Measurements from ENCODE around the gene SLC2A11. TPM values are rescaled to one million over a fixed set of nuclear protein-coding genes. Genes with fewer than 3 reads are reported as not detected.

Gene SLC2A11
- total and polyA plus RNA-seq, 4 donors = 17.4 to 44.3 (median 22.4) TPM

- Histone ChIP-seq H3K9me3 (ENCODE audit: control insufficient read depth, insufficient read depth, low read length) (no peaks in the 10 kb centered on the region), H3K4me3 (ENCODE audit: low read depth, low read length) (no peak overlapping the region), H3K4me1 (ENCODE audit: control insufficient read depth, insufficient read depth, low read length) (peaks cover 5% of the 10 kb centered on the region), H3K27me3 (ENCODE audit: control insufficient read depth, insufficient read depth, low read length) (no peaks in the 10 kb centered on the region), H3K27ac (ENCODE audit: low read depth, low read length) (no peak overlapping the region), H3K36me3 (ENCODE audit: control insufficient read depth, insufficient read depth, low read length) (peaks cover 99% of the 10 kb centered on the region)
- 83% methylated on average over 10 of the region's 14 CpGs for WGBS (ENCODE audit: insufficient coverage)
- no peak for DNase-seq (ENCODE audit: low read depth in 4 of 6, low spot score in 6 of 6)
These were observed 34.3 kb upstream of the SLC2A11 start for GRCh38 chr22:23823331-23823791.

GRCh38 chr22:23824476-23825245 is 33.0 kb upstream of the SLC2A11 start:
- no peak for DNase-seq (ENCODE audit: low read depth in 4 of 6, low spot score in 6 of 6)
- no peaks in the 10 kb centered on the region for H3K9me3 ChIP-seq (ENCODE audit: control insufficient read depth, insufficient read depth, low read length)
- peaks cover 100% of the 10 kb centered on the region for H3K36me3 ChIP-seq (ENCODE audit: control insufficient read depth, insufficient read depth, low read length)
- no peak overlapping the region for H3K4me3 ChIP-seq (ENCODE audit: low read depth, low read length)
- WGBS (ENCODE audit: insufficient coverage) = 90% methylated on average over 13 of the region's 13 CpGs
- peaks cover 5% of the 10 kb centered on the region for H3K4me1 ChIP-seq (ENCODE audit: control insufficient read depth, insufficient read depth, low read length)
- H3K27me3 ChIP-seq (ENCODE audit: control insufficient read depth, insufficient read depth, low read length) = no peaks in the 10 kb centered on the region
- no peak overlapping the region for H3K27ac ChIP-seq (ENCODE audit: low read depth, low read length)

- H3K27me3 ChIP-seq (ENCODE audit: control insufficient read depth, insufficient read depth, low read length) = no peaks in the 10 kb centered on the region
- no peak overlapping the region for H3K27ac ChIP-seq (ENCODE audit: low read depth, low read length)
- H3K36me3 ChIP-seq (ENCODE audit: control insufficient read depth, insufficient read depth, low read length) = peaks cover 94% of the 10 kb centered on the region
- no peak for DNase-seq (ENCODE audit: low read depth in 4 of 6, low spot score in 6 of 6)
- H3K9me3 ChIP-seq (ENCODE audit: control insufficient read depth, insufficient read depth, low read length) = no peaks in the 10 kb centered on the region
- WGBS (ENCODE audit: insufficient coverage) = 93% methylated on average over 11 of the region's 12 CpGs
- peaks cover 5% of the 10 kb centered on the region for H3K4me1 ChIP-seq (ENCODE audit: control insufficient read depth, insufficient read depth, low read length)
- no peak overlapping the region for H3K4me3 ChIP-seq (ENCODE audit: low read depth, low read length)
These were observed 32.3 kb upstream of the SLC2A11 start for GRCh38 chr22:23825246-23825905.

- peak in 1 of 6 donors; percentile 39 for DNase-seq (ENCODE audit: low read depth in 4 of 6, low spot score in 6 of 6)
- Histone ChIP-seq H3K27me3 (ENCODE audit: control insufficient read depth, insufficient read depth, low read length) (no peaks in the 10 kb centered on the region), H3K36me3 (ENCODE audit: control insufficient read depth, insufficient read depth, low read length) (peaks cover 87% of the 10 kb centered on the region), H3K4me3 (ENCODE audit: low read depth, low read length) (no peak overlapping the region), H3K9me3 (ENCODE audit: control insufficient read depth, insufficient read depth, low read length) (no peaks in the 10 kb centered on the region), H3K4me1 (ENCODE audit: control insufficient read depth, insufficient read depth, low read length) (peaks cover 5% of the 10 kb centered on the region), H3K27ac (ENCODE audit: low read depth, low read length) (no peak overlapping the region)
- 73% methylated on average over 14 of the region's 15 CpGs for WGBS (ENCODE audit: insufficient coverage)
These were observed 30.9 kb upstream of the SLC2A11 start for GRCh38 chr22:23826510-23827350.

DNA sequence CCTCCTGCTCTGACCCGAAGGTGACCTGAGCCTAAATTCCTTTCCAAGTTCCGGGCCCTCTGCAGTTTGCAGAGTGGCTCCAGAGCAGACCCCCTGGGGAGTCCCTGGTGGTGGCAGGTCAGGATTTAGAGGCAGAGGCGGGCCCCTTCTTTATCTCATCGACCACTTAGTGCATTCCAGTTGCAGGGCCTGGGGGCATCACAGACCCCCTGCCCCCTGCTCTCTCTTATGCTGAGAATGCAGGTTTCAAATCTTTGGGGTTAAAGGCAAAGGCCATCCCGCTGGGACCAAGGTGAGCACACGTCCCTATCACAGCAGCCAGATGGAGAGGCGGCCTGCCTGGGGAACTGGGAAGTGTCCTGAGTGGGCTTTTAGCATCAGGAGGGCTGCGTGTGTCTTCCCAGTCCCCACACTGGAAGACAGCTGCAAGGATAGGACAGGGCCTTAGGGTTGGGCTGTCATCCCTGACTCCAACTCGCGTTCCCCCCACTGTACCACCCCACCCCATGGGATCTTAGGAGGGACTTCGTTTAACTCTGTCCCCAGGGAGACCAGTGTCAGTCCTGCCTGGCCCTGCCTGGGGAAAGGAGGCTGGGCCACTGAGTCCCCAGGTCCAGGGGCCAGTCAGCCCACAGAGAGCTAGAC is 30.2 kb upstream of the SLC2A11 start:
- H3K4me1 ChIP-seq (ENCODE audit: control insufficient read depth, insufficient read depth, low read length) = peaks cover 2% of the 10 kb centered on the region
- DNase-seq (ENCODE audit: low read depth in 4 of 6, low spot score in 6 of 6) = no peak
- WGBS (ENCODE audit: insufficient coverage) = 84% methylated on average over 9 of the region's 11 CpGs
- no peak overlapping the region for H3K4me3 ChIP-seq (ENCODE audit: low read depth, low read length)
- H3K27ac ChIP-seq (ENCODE audit: low read depth, low read length) = no peak overlapping the region
- peaks cover 87% of the 10 kb centered on the region for H3K36me3 ChIP-seq (ENCODE audit: control insufficient read depth, insufficient read depth, low read length)
- H3K9me3 ChIP-seq (ENCODE audit: control insufficient read depth, insufficient read depth, low read length) = no peaks in the 10 kb centered on the region
- H3K27me3 ChIP-seq (ENCODE audit: control insufficient read depth, insufficient read depth, low read length) = no peaks in the 10 kb centered on the region

GRCh38 chr22:23828800-23829680 is 28.6 kb upstream of the SLC2A11 start:
- H3K9me3 ChIP-seq (ENCODE audit: control insufficient read depth, insufficient read depth, low read length) = no peaks in the 10 kb centered on the region
- no peak overlapping the region for H3K27ac ChIP-seq (ENCODE audit: low read depth, low read length)
- H3K36me3 ChIP-seq (ENCODE audit: control insufficient read depth, insufficient read depth, low read length) = peaks cover 87% of the 10 kb centered on the region
- no peaks in the 10 kb centered on the region for H3K27me3 ChIP-seq (ENCODE audit: control insufficient read depth, insufficient read depth, low read length)
- H3K4me1 ChIP-seq (ENCODE audit: control insufficient read depth, insufficient read depth, low read length) = peaks cover 13% of the 10 kb centered on the region
- no peak overlapping the region for H3K4me3 ChIP-seq (ENCODE audit: low read depth, low read length)
- no peak for DNase-seq (ENCODE audit: low read depth in 4 of 6, low spot score in 6 of 6)
- WGBS (ENCODE audit: insufficient coverage) = 90% methylated on average over 8 of the region's 10 CpGs

- WGBS (ENCODE audit: insufficient coverage) = 45% methylated on average over 4 of the region's 7 CpGs
- no peak overlapping the region for H3K27ac ChIP-seq (ENCODE audit: low read depth, low read length)
These were observed 27.8 kb upstream of the SLC2A11 start for GRCh38 chr22:23829845-23830372.

DNA sequence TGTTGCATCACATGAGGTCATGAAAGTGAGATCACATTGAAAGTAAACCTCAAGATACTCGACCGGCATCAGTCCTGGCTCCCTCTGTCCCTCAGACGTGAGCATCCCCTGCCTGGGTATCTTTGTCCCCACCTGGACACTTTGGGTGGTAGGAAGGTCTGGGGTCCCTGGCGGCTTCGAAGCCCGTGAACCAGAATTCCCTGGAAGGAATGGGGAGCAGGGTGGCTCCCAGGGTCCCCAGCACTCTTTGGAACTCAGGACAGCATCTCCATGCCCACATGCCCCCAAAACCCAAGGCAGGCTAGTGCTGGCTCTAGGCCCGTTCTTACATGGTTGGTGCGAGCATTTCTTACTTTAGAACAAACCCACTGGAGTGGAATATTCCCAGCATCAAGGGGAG is 26.4 kb upstream of the SLC2A11 start:
- no peak overlapping the region for H3K27ac ChIP-seq (ENCODE audit: low read depth, low read length)
- no peaks in the 10 kb centered on the region for H3K9me3 ChIP-seq (ENCODE audit: control insufficient read depth, insufficient read depth, low read length)
- H3K4me1 ChIP-seq (ENCODE audit: control insufficient read depth, insufficient read depth, low read length) = peaks cover 27% of the 10 kb centered on the region
- no peaks in the 10 kb centered on the region for H3K27me3 ChIP-seq (ENCODE audit: control insufficient read depth, insufficient read depth, low read length)
- no peak overlapping the region for H3K4me3 ChIP-seq (ENCODE audit: low read depth, low read length)
- H3K36me3 ChIP-seq (ENCODE audit: control insufficient read depth, insufficient read depth, low read length) = peaks cover 87% of the 10 kb centered on the region
- 100% methylated on average over 3 of the region's 8 CpGs for WGBS (ENCODE audit: insufficient coverage)
- DNase-seq (ENCODE audit: low read depth in 4 of 6, low spot score in 6 of 6) = no peak

More at GRCh38 chr22:23829845-23830372, 27.8 kb upstream of the SLC2A11 start:
- H3K4me3 ChIP-seq (ENCODE audit: low read depth, low read length) = no peak overlapping the region
- H3K9me3 ChIP-seq (ENCODE audit: control insufficient read depth, insufficient read depth, low read length) = no peaks in the 10 kb centered on the region
- no peaks in the 10 kb centered on the region for H3K27me3 ChIP-seq (ENCODE audit: control insufficient read depth, insufficient read depth, low read length)
- H3K4me1 ChIP-seq (ENCODE audit: control insufficient read depth, insufficient read depth, low read length) = peaks cover 20% of the 10 kb centered on the region
- peaks cover 87% of the 10 kb centered on the region for H3K36me3 ChIP-seq (ENCODE audit: control insufficient read depth, insufficient read depth, low read length)
- peak in 1 of 6 donors; percentile 29 for DNase-seq (ENCODE audit: low read depth in 4 of 6, low spot score in 6 of 6)
